GM13977 (cell line): Measurements from ENCODE around the gene KIF1A.

Experiments
- DNase-seq: peaks from one replicate; pipeline ENCODE4 v3.0.0; 2012; ENCODE audit warnings: low spot score
- in situ Hi-C: fragments of 300-500 bp; cut with MboI; formaldehyde crosslinking; loops from one replicate; pipeline ENCODE4 v1.12.0; 2022; ENCODE audit warnings: low sequenced_read_pairs, low pct_unique_long_range_greater_than_20kb, mixed read lengths, inconsistent platforms; ENCODE audit not compliant: unreplicated experiment
- TF ChIP-seq, protein P1 (sequence below): IDR thresholded peaks from 2 replicates; pipeline ENCODE4 v1.5.1; 2012; ENCODE audit warnings: mild to moderate bottlenecking, control low read depth; ENCODE audit not compliant: insufficient read depth; ENCODE audit errors: extremely low read depth, missing control alignments

Gene KIF1A

DNA sequence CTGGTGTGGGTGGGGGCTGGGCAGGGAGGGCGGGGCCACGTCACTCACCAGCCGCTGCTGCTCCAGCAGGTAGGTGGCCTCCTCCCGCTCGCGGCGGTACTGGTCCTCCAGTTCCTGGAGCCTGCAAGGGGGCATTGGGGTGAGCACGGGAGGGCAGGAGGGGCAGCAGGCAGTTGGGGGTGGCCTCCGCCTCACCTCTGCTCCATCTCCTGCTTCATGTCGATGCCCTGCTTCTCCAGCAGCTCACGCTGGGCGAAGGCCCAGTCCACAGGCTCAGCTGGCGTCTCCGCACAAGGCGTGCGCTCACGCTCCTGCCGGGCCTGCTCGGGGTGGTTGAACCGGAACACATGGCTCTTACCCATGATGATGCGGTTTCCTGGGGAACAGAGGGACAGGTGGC lies 57.0 kb downstream of the KIF1A start:
- DNase-seq: no peak
- TF ChIP-seq, protein P1, sequence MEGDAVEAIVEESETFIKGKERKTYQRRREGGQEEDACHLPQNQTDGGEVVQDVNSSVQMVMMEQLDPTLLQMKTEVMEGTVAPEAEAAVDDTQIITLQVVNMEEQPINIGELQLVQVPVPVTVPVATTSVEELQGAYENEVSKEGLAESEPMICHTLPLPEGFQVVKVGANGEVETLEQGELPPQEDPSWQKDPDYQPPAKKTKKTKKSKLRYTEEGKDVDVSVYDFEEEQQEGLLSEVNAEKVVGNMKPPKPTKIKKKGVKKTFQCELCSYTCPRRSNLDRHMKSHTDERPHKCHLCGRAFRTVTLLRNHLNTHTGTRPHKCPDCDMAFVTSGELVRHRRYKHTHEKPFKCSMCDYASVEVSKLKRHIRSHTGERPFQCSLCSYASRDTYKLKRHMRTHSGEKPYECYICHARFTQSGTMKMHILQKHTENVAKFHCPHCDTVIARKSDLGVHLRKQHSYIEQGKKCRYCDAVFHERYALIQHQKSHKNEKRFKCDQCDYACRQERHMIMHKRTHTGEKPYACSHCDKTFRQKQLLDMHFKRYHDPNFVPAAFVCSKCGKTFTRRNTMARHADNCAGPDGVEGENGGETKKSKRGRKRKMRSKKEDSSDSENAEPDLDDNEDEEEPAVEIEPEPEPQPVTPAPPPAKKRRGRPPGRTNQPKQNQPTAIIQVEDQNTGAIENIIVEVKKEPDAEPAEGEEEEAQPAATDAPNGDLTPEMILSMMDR: no peak
- in situ Hi-C loops: no loop called here

DNA sequence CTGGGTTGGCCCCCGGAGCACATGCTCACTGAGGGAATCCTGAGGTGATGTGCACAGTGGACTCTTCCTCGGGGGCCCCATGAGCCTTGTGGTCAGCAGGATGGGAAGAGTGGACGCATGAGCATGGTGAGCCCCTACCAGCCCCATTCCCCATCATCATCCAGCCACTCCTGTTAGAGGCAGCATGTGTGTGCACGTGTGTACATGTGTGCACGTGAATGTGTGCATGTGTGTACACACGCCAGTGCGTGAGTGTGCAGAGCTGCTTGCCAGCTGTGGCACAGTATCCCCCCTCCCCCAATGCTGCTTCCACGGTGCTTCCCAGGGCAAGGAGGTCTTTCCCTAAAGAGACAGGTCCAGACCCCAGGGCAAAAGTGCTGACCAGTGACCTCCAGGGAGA lies 57.8 kb downstream of the KIF1A start:
- TF ChIP-seq, protein P1: no peak
- no peak for DNase-seq
- in situ Hi-C loops: no loop called here

DNA sequence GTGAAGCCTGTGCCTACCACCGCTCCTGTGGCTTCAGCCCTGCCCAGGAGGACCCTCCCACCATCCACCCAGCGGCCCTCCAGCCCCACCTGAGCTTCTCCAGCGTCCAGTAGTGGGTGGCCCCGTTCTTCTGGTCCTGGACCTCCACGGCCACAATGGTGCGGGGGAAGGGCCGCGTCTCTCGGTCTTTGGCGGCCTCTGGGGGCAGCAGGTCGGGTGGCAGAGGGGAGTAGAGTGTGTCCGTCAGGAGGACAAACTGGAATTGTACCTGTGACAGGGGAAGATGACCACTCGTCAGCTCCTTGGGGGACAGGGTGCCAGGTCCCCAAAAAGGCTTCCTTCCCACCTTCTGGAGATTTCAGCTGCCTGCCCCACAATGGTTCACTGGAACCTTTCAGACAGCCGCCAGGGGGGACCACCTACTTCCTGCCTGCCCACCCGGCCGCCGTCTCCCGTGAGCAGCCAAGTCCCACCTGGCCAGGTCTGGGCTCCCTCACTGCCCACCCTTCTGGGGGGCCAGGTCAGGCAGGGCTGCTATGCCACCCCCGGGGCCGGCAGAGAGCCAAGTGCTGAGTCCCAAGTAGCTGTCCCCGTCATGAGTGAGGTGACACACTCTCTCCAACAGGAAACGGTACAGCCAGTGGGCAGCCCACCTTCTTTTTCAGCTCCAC lies 59.3 kb downstream of the KIF1A start:
- DNase-seq: no peak
- TF ChIP-seq, protein P1: no peak
- in situ Hi-C loops: no loop called here

DNA sequence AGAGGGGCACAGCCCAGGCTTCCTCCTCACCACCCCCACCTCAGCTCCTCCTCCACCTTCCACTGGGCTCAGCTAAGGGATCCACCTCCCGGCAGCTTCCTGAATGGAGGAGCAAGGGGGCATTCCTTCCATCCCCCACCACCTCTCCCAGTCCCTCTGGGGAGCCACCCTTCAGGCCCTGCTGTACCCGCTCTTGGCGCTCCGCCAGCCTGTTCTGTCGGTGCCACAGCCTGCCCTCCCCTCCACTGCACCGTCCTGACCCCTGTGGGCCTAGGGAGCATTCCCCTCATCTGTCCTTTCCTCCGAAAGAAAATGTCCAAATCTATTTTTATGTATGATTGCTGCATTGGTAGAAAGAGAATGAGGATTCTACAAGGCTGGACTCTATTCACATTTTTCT lies 59.9 kb downstream of the KIF1A start:
- no peak for DNase-seq
- in situ Hi-C loops: no loop called here
- TF ChIP-seq, protein P1: no peak

DNA sequence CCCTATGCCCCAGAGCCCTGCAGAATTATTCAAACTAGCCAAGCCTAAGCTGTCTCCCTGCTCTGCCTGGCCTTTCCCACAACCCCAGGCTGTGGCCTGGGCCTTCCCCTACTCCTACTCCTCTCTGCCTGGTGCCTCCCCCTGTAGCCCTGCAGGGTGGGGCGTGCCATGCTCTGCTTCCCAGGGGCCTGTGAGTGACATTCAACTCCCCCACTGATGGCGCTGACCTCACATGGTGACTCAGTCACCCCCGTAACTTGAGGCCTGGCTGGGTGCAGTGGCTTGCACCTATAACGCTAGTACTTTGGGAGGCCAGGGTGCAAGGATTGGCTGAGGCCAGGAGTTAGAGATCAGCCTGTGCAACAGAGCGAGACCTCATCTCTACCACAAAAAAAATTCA lies 60.6 kb downstream of the KIF1A start:
- in situ Hi-C loops: no loop called here
- TF ChIP-seq, protein P1: no peak
- DNase-seq: peak; percentile 86

DNA sequence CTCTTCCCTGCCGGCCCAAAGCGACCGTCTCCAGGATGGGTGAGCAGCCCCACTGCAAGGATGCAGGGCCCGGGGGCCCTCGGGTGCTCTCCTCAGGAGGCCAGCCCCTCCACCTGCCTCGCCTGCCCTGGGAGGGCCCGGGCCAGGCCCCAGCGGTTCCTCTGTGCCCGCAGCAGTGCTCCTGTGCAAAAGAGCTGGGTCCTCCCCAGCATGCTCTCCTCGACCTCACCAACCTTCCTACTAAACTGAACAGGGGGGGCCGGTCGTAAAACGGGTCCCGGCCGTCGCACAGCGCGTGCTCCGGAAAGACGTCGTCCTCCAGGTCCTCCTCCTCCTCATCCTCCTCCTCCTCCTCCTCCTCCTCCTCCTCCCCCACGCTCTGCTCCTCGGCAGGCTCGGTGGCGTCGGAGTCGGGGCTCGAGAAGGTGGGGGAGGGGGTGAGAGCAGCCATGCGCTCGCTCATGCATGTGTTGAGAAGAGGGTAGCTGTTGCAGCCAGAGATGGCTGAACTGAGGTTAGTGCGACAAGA lies 62.9 kb downstream of the KIF1A start:
- TF ChIP-seq, protein P1: no peak
- no peak for DNase-seq
- in situ Hi-C loops: no loop called here

DNA sequence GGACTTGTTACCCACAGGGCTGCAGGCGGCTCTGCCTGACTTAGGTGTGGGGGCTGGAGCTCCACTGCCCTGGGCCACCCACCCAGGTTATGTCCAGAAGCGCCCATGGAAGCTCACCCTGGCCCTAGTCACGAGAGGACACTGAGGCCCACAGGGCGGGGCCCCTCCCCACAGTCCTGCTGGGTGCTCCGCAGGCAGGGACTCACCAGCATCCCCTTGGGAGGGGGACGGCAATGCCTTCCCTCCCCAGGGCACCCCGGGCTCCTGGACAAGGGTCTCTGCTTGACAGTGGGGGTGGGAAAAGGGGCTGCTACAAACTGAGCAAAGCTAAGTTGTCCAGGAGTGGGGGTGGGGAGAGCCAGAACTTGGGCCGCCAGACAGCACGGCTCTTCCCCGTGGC lies 67.8 kb downstream of the KIF1A start:
- DNase-seq: no peak
- in situ Hi-C loops: no loop called here
- TF ChIP-seq, protein P1: no peak
